ENCODE measurements around the gene MBNL1. TPM values are rescaled to one million over a fixed set of nuclear protein-coding genes. Genes with fewer than 3 reads are reported as not detected.
"Not testable (repeated sequence)": the region's sequence is repeated elsewhere in the genome, so short reads cannot be mapped to it uniquely, and the experiment has no call there.

MBNL1 gene
- total RNA-seq, 1 experiment from 2014 or later = 200 TPM

GRCh38 chr3:152334761-152335160 lies 66.0 kb downstream of the MBNL1 start (continued):
- TF ChIP-seq REST (IDR thresholded peaks at IDR 0.05; ENCODE audit: low read depth) = no peak

GRCh38 chr3:152335273-152335672 lies 66.5 kb downstream of the MBNL1 start:
- Histone ChIP-seq H3K27me3 (ENCODE audit: insufficient read depth, low read length) (no peaks in the 10 kb centered on the region), H3K9me2 (ENCODE audit: insufficient read depth) (no peaks in the 10 kb centered on the region), H2AFZ (ENCODE audit: low read depth, low read length, poor library complexity, severe bottlenecking) (no peak overlapping the region), H3K79me2 (ENCODE audit: insufficient read depth, low read length) (peaks cover 94% of the 10 kb centered on the region), H3K4me3 (replicated peaks in 1 of 2; ENCODE audit: low read depth in 1 of 2, low read length in 2 of 2) (no peak overlapping the region), H3K9me3 (ENCODE audit: control insufficient read depth in 1 of 2, insufficient read depth in 1 of 2, low read depth in 1 of 2, low read length in 2 of 2) (no peaks in the 10 kb centered on the region), H3K27ac (ENCODE audit: low read depth, low read length) (no peak overlapping the region), H4K20me1 (ENCODE audit: insufficient read depth) (0 out of 2 replicates have a peak, but pooled peaks cover 4% of the 10 kb centered on the region), H3K4me2 (ENCODE audit: low read length) (no peak overlapping the region), H3K4me1 (ENCODE audit: control insufficient read depth in 1 of 2, insufficient read depth in 2 of 2, low read length in 2 of 2) (peaks cover 20% of the 10 kb centered on the region in 2 experiments), H3K36me3 (ENCODE audit: control insufficient read depth in 1 of 2, insufficient read depth in 2 of 2, low read length in 2 of 2) (peaks cover 0 to 3% of the 10 kb centered on the region in 2 experiments; a peak in 1 of 4 replicates), H3K9ac (ENCODE audit: low read length) (no peak overlapping the region)
- POLR2A ChIA-PET = no interaction called here
- intact Hi-C loops (cut with micrococcal nuclease) = no loop called here
- TF ChIP-seq ATF3 (IDR thresholded peaks at IDR 0.05) = no peak
- no peak for TF ChIP-seq RAD21 (IDR thresholded peaks at IDR 0.05; ENCODE audit: low read depth)
- DNase-seq (ENCODE audit: low read depth, low spot score) = no peak
- RAD21 ChIA-PET (ENCODE audit: low non-redundant PET in 1 of 2, low total read pairs in 2 of 2, uncharacterized antibody in 2 of 2, unreplicated experiment in 2 of 2) = no interaction called here
- BruUV-seq (replicated peaks) = no TSS peak
- ATAC-seq = no peak
- CTCF ChIA-PET = no interaction called here

- peaks cover 94% of the 10 kb centered on the region for H3K79me2 ChIP-seq (ENCODE audit: insufficient read depth, low read length)
- DNase-seq (ENCODE audit: low read depth, low spot score); POLR2A ChIA-PET: not testable (repeated sequence)
Observed at GRCh38 chr3:152337337-152337736, 68.6 kb downstream of the MBNL1 start.

More at GRCh38 chr3:152337337-152337736, 68.6 kb downstream of the MBNL1 start:
- H3K27me3 ChIP-seq (ENCODE audit: insufficient read depth, low read length); H3K4me1 ChIP-seq (ENCODE audit: control insufficient read depth in 1 of 2, insufficient read depth in 2 of 2, low read length in 2 of 2); H2AFZ ChIP-seq (ENCODE audit: low read depth, low read length, poor library complexity, severe bottlenecking); CTCF ChIA-PET; RAD21 ChIA-PET (ENCODE audit: low non-redundant PET in 1 of 2, low total read pairs in 2 of 2, uncharacterized antibody in 2 of 2, unreplicated experiment in 2 of 2); H4K20me1 ChIP-seq (ENCODE audit: insufficient read depth); H3K9me2 ChIP-seq (ENCODE audit: insufficient read depth); H3K4me3 ChIP-seq (replicated peaks in 1 of 2; ENCODE audit: low read depth in 1 of 2, low read length in 2 of 2); H3K9ac ChIP-seq (ENCODE audit: low read length); H3K27ac ChIP-seq (ENCODE audit: low read depth, low read length); H3K9me3 ChIP-seq (ENCODE audit: control insufficient read depth in 1 of 2, insufficient read depth in 1 of 2, low read depth in 1 of 2, low read length in 2 of 2); ATAC-seq; intact Hi-C loops (cut with micrococcal nuclease); H3K36me3 ChIP-seq (ENCODE audit: control insufficient read depth in 1 of 2, insufficient read depth in 2 of 2, low read length in 2 of 2); BruUV-seq (replicated peaks); H3K4me2 ChIP-seq (ENCODE audit: low read length): not testable (repeated sequence)
